ENCODE data around the gene P2RY4.
A peak's percentile ranks its signal among the peaks of the same experiment; 100 is the strongest.
"Not testable (repeated sequence)": the region's sequence is repeated elsewhere in the genome, so short reads cannot be mapped to it uniquely, and the experiment has no call there.

The P2RY4 gene

GRCh38 chrX:70260104-70260503 is at the start of gene P2RY4:
Gene P2RY4, minus strand, starts transcription at chrX:70260204. Its CDS starts 580 bp downstream, at chrX:70259624.
- no peak for DNase-seq

DNA sequence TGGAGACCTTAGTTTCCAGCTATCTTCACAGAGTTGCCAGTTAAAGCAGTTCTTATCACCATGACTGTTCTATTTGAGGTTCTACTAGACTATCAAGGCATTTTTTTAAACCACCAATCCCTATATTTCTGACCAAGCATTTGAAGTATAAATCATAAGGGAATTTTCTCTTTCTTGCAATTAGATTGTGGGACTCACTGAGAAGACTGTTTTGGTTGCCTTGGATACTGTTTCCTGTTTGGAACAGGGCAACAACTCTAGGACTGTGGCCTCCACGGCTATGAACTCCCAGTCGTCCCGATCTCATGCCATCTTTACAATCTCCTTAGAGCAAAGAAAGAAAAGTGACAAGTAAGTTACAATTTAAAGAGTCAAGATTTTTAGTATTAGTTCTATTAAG is 41.7 kb upstream of the P2RY4 start:
- DNase-seq, result no peak

GRCh38 chrX:70293621-70294020 is 33.6 kb upstream of the P2RY4 start:
- no peak for DNase-seq

GRCh38 chrX:70292788-70293187 is 32.8 kb upstream of the P2RY4 start:
- no peak for DNase-seq

DNA sequence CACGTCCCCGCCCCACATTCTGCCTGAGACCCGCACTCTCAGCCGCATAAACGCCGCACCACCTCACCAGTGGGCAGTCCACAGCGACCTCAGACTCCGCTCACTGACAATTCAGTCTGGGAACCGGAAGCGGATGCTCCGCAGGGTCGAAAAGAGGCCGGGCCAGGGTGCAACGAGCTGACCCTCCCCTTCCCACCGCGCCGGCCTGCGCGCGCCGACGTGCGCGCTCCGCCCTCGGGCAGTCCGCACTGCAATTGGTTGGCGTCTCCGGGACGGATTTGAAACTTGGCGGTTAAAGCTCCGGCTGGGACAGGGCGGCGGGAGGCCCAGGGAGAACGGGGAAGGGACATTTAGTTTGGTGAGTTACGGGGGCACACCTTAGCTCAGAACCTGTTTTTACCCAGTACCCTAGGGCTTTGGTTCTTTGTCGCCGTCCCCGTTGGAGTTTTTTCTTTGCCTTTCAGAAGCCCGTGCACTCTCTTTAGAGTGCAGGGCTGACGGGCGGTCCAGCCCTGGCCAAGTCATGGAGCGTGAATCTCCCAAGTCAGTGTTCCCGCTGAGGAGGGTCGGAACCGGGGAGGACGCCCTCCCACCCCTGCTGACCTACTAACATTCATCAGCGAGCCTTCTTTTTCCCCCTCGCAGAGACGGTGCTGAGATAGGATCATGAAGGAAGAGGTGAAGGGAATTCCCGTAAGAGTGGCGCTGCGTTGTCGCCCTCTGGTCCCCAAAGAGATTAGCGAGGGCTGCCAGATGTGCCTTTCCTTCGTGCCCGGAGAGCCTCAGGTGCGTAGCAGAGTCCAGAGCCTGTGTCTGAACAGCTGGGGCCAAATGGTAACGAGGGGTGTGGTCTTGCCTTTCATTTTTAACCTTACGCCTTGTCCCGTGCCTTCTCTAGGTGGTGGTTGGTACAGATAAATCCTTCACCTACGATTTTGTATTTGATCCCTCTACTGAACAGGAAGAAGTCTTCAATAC is 30.1 kb upstream of the P2RY4 start, which contains the start of the genes KIF4A and PDZD11:
KIF4A (plus strand) TSS at position 312 of the 978 bp plus-strand sequence; CDS start at position 667, 355 bp downstream.
PDZD11 (minus strand) TSS at position 135 of the 978 bp plus-strand sequence. CDS start 586 bp downstream, outside the sequence.
- DNase-seq, result peak; percentile 48 to 88

DNA sequence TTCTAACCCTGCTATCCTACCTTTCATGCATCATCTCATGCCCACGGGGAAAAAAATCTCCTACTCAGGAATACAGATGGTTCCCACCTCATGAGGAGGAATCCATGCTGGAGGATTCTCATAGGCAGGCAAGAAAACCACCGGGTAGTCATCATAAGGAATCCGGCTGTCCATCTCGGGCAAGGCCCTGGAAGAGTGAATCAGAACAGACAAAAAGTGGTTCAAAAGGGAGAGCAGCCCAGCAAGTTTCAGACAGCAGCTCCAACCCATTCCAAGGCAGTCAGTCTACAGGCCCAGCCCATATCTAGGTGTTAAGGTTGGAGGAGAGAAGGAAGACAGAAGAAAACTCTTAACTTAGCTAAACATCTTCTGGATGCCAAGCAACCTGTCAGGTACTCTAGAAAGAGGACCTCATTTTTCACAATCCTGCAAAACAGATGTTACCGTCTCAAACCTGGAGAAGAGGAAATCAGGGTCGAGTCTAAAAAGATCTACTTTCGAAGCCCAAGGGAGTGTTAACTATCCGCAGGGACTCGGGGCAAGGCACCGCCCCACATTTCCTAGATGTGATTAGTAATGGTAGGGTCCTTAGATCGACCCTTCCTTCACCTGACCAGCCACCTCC is 29.3 kb upstream of the P2RY4 start:
- no peak for DNase-seq

GRCh38 chrX:70281951-70282350 is 21.9 kb upstream of the P2RY4 start, which contains the start of gene RAB41:
Gene RAB41, plus strand, starts transcription at chrX:70282172. Its CDS starts 46 bp downstream, at chrX:70282218.
- DNase-seq, result no peak

GRCh38 chrX:70280573-70280972 is 20.6 kb upstream of the P2RY4 start:
- DNase-seq, result no peak

DNA sequence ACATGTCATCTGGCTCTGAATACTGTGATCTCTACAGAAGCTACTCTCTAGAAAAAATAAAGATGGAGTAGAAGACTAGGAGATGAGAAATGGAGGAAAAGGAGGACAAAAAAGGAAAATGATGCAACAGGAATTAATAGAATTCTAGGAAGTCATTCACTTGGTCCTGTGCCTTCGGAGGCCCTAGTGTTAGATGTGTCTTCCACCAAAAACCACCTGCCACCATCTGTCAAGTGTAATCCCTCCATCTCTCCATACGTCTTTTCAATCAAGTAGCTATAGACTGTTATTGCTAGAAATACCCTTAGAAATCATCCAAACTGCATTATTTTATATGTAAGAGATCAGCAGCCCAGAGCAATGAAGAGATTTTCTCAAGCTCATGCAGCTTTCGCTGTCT is 19.1 kb upstream of the P2RY4 start:
- DNase-seq, result no peak

GRCh38 chrX:70274029-70274428 is 14.0 kb upstream of the P2RY4 start:
- DNase-seq, result not testable (repeated sequence)

- DNase-seq, result no peak
Observed at GRCh38 chrX:70268034-70268433, 8.0 kb upstream of the P2RY4 start, which contains the start of gene ARR3. Gene ARR3, plus strand, starts transcription at chrX:70268334. Its CDS starts 1,052 bp downstream, at chrX:70269386.

GRCh38 chrX:70264784-70265183 is 4.8 kb upstream of the P2RY4 start:
- no peak for DNase-seq

DNA sequence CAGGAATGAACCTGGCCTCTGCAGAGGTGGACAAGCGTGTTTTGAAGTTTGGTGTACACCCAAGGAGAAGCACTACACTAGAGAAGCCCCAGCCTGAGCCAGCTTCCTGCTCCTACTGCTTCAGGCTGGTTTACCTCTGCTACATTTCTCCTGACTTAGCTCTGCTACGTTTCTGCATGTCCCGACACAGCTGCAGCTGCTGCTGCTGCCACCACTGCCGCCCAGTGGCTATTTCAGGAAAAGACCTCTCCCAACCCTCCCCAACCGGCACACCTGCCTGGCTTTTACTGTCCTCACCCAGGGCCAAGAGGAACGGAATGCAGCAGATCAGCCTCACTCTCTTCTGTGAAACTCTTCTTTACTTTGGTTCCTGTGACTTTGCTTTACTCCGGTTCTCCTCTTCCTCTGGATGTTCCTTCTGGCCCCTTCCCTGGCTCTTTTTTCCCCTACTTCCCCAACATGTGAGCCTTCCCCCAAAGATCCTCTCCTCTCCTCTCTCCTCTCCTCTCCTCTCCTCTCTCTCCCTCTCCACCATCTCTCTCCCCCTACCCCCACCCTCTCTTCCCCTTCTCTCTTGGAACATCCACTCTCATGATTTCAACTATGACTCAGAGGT is 3.1 kb upstream of the P2RY4 start:
- DNase-seq, result peak; percentile 40 to 73

DNA sequence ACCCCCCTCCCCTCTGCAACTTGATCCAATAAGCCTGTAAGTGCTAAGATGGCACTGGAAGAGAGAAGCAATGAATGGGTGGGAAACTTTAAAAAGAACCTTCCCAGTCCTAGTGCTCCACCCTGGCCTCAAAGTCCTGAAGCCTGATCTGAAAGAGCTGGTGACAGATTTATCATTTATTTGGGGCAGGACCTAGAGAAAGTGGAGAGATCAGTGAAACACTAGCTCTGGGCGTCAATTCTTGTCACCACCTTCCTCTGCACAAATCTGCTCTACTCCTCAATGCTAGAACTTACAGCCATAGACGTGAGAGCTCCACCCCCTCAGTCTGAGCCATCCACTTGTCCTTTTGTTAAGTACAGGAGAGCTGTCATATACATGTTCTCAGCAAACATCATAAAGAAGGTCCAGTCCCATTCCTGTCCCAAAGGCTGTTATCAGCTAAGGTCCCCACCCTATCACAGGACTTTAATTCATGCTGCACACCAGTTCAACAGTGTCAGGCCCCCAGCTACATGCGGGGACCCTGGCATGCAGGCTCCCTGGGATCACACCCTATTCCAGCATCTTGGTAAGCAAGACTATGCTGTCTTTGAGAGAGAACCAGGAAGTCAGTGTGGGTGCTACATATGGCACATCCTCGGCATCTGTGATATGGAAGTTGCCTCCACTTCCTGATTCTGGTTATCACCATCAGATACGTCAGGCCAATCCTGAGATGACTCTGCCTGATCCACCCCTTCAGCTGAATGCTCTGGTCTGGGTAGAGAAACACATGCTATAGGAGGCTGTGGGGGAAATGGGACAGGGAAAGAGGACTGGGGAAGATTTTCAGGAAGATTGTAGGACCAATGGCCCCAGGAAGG is 2.3 kb downstream of the P2RY4 start:
- no peak for DNase-seq

GRCh38 chrX:70255452-70255851 is 4.6 kb downstream of the P2RY4 start:
- no peak for DNase-seq

- DNase-seq, result no peak
Observed at GRCh38 chrX:70254909-70255308, 5.1 kb downstream of the P2RY4 start.

DNA sequence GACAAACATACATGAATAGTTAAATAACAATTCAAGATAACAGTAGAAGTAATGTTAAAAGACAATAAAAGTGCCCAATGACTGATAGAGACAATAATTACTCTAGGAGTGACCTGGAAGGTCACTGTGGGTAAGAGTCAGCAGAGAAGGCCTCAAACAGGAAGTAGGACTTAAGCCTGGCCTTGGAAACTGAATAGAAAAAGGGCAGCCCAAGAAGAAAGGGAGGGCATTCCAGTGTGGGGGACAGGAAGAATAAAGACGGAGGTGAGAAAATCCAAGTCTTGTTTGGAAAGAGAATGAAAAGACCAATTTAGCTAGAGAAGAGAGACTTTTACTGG is 6.0 kb downstream of the P2RY4 start:
- DNase-seq, result no peak

- no peak for DNase-seq
Observed at GRCh38 chrX:70253377-70254062, 6.5 kb downstream of the P2RY4 start.

- no peak for DNase-seq
Observed at GRCh38 chrX:70252491-70252890, 7.5 kb downstream of the P2RY4 start.

GRCh38 chrX:70247252-70247651 is 12.8 kb downstream of the P2RY4 start:
- no peak for DNase-seq

- no peak for DNase-seq
Observed at GRCh38 chrX:70244881-70245280, 15.1 kb downstream of the P2RY4 start.

GRCh38 chrX:70243601-70244000 is 16.4 kb downstream of the P2RY4 start:
- DNase-seq, result not testable (repeated sequence)
